GM12875 (cell line): ENCODE data around the gene ADAM22.

Experiments used
- H3K4me3 ChIP-seq: one replicate; pipeline ENCODE4 v1.5.1; 2011; ENCODE audit warnings: low read depth, low read length, control low read depth
- CTCF ChIP-seq: IDR thresholded peaks from 2 replicates; pipeline ENCODE4 v1.5.1; 2011; ENCODE audit warnings: low read depth, mild to moderate bottlenecking, control low read depth, inconsistent platforms, low read length, moderate library complexity, borderline replicate concordance; ENCODE audit not compliant: insufficient read depth

ADAM22 gene

GRCh38 chr7:88090240-88090639 is 156.2 kb downstream of the ADAM22 start:
- H3K4me3 ChIP-seq, result no peak overlapping the region
- TF ChIP-seq CTCF, result no peak

- TF ChIP-seq CTCF, result no peak
- H3K4me3 ChIP-seq, result no peak overlapping the region
These were observed 156.6 kb downstream of the ADAM22 start for GRCh38 chr7:88090671-88091070.

DNA sequence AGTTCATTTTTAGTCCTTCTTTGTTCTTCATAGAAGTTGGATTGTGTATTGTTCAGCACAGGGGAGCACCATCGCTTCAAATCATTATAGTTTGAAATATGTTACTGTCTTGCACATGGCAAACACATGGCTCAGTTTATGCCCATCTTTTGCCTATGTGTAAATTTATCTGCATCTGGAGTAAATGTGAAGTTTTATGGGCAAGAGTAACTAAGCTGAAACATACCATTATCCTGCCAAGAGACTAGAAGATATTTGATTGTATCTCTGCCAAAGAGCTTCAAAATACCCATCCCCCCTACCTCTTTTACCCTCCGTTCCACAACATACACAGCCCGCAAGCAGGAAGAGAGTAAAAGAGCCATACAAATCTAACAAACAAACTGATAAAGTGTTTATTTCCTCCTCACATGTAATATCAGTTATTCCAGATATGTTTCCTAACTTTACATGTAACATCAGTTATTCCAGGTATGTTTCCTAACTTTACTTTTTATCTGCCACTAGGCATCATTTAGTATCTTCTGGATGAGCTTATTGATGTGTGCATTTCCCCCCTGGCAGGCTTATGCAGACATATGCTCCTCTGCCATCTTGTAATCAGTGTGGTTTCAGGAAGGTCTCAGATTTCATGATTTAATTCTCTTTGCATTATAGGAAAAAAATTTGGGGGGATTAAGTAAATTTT is 158.1 kb downstream of the ADAM22 start:
- TF ChIP-seq CTCF, result no peak
- no peak overlapping the region for H3K4me3 ChIP-seq

DNA sequence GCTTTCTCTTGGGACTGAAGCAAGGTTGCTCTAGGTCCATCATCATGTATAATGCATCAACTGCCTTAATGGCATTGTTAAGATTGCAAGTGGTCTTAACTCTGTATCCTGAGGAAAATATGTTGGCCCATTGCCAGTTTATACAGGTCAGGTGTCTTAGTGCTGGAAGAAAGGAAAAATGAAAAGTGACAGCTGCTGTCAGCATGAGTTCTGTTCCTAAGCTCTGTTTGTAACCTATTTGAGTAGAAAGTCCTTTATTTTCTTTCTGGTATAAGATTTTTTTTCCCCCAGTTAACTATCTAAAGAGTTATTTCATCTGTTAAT is 158.6 kb downstream of the ADAM22 start:
- TF ChIP-seq CTCF, result no peak
- H3K4me3 ChIP-seq, result no peak overlapping the region

DNA sequence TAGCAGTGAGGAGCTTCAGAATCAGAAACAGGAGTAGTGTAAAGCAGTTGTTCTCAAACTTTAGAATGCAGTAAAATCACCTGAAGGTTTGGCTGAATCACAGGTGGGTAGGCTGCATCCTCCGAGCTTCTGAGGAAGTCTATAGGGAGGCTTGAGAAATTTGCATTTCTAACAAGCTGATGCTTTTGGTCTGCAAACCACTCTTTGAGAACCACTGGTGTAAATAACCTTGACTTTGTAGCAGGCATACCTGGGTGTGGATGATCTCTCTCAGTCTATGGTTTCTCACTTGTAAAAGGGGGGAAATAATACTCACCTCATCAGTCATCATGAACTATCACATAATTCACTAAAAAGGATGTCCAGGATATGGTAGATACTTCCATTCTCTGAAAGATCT is 167.7 kb downstream of the ADAM22 start:
- no peak for TF ChIP-seq CTCF
- H3K4me3 ChIP-seq, result no peak overlapping the region

DNA sequence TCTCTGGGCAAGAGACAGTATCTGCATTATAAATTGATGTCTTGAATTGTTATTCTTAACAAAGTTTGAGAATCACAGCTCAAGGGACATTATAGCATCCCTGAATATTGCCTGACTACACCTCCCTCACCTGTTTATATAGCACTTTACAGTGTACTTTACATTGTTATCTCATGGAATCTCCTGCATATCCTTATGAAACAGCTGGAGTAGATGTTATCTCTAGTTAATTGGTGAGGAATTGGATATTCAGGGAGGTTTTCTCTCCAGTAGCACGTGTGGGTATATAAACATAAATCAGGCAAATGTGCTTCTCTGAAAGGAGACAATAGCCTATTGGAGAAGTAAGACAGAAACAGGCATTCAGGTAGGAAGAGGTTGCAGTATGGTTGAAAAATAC is 168.6 kb downstream of the ADAM22 start:
- no peak overlapping the region for H3K4me3 ChIP-seq
- no peak for TF ChIP-seq CTCF

- no peak overlapping the region for H3K4me3 ChIP-seq
- no peak for TF ChIP-seq CTCF
These were observed 170.7 kb downstream of the ADAM22 start for GRCh38 chr7:88104732-88105131.
